ENCODE data around the gene ANP32B.
A peak's percentile ranks its signal among the peaks of the same experiment; 100 is the strongest.
"Not testable (repeated sequence)": the region's sequence is repeated elsewhere in the genome, so short reads cannot be mapped to it uniquely, and the experiment has no call there.

The ANP32B gene

DNA sequence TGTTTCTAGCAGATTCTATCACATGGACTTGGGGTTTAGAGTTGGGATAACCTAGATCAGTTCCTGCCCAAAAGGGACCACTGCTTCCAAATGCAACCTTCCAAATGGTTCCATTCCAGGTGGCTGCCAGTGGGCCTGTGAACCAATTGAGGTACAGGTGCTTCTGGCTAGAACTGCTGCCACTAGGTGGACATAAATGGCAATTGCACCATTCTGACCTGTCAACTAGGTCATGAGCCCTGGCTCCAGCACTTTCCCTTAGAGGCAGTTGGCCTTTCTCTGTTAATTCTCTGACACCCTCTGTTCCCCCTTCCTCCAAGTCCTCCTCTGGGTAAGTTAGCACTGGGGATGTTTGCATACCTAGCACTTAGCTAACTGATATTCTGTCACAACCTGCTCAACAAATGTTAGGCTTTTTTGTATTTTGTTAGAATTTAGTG, 28.6 kb upstream of the ANP32B start:
- Mint-ChIP-seq H3K4me3 (no peak overlapping the region), H3K36me3 (ENCODE audit: low read depth) (no peaks in the 10 kb centered on the region), H3K9me3 (no peaks in the 10 kb centered on the region), H3K4me1 (ENCODE audit: low read depth) (peaks cover 2% of the 10 kb centered on the region), H3K27ac (no peak overlapping the region), H3K27me3 (ENCODE audit: low read depth) (peaks cover 9% of the 10 kb centered on the region)
- DNase-seq (ENCODE audit: low spot score), result peak; percentile 38

DNA sequence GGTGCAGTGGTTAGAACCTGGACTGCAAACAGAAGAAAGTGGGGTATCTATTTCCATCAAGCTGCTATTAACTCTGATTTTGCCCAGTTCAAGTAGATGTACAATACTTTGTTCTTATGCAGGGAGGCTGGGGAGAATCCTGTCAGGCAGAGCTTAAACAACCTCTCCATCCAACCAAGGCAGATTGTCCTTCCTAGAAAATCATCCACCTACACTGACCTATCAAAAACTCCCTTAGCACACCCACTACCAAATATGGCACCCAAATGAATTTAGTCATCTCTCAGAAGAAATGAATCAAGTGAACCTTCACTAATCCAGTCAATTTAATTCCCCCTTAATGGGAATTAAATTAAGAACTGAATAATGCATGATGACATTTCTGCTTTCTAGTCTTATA, 26.8 kb upstream of the ANP32B start:
- no peak overlapping the region for H3K4me3 Mint-ChIP-seq

DNA sequence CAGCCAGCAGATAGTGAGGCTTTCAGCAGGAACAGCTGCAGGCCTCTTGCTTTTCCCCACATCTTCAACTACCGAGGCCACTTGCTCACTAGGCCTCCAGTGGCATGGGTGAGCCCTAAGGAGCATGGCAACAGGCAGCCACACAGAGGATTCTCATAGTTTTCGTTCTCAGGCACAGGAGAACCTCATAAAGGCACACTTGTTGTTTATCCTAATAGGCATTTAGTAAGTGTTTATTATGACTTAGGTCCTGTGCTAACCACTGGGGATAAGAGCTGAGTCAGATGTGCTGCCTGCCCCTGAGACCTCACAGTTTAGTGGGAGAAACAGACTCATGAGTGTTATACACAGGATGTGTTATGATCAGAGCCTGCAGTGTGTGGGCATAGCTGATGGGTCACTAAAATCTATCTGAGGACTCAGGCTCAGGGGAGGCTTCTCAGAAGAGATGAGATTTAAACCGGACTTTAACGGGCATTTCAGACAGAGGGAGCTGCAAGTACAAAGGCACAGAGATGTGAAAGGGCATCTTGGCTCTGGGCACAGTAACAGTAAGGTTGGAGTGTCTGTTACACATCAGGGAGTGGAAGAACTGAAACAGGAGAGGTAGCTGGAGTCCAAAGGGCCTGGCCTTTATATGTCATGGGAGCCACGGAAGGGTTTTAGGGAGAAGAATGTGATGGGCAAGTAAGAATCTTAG, 24.2 kb upstream of the ANP32B start:
- no peak overlapping the region for H3K4me3 Mint-ChIP-seq
- DNase-seq (ENCODE audit: low spot score), result no peak
- peaks cover 7% of the 10 kb centered on the region for H3K4me1 Mint-ChIP-seq (ENCODE audit: low read depth)
- no peaks in the 10 kb centered on the region for H3K36me3 Mint-ChIP-seq (ENCODE audit: low read depth)
- no peak overlapping the region for H3K27ac Mint-ChIP-seq
- no peaks in the 10 kb centered on the region for H3K9me3 Mint-ChIP-seq
- no peaks in the 10 kb centered on the region for H3K27me3 Mint-ChIP-seq (ENCODE audit: low read depth)

More for the DNA sequence above, 26.8 kb upstream of the ANP32B start:
- no peak for DNase-seq (ENCODE audit: low spot score)
- H3K27me3 Mint-ChIP-seq (ENCODE audit: low read depth), result no peaks in the 10 kb centered on the region
- H3K4me1 Mint-ChIP-seq (ENCODE audit: low read depth), result no peaks in the 10 kb centered on the region
- no peaks in the 10 kb centered on the region for H3K36me3 Mint-ChIP-seq (ENCODE audit: low read depth)
- no peak overlapping the region for H3K27ac Mint-ChIP-seq
- H3K9me3 Mint-ChIP-seq, result no peaks in the 10 kb centered on the region

DNA sequence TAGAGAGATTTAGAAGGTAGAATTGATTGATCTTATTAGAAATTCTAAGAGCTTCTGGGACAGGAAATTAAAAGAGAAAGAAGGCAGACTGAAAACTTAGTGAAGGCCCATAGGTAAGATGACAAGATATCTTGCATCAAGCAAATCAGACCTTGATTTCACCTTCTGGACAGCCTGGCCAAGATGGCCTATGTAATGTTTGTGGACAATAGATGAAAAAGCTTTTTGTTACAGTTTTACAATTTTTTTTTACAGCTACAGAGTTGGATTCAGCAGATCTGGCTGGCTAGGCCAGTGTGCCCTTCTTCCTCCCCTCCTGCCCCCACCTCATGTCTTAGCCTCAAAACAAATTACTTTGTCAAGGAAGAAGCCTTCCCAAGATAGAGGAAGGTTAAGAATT, 23.6 kb upstream of the ANP32B start:
- Mint-ChIP-seq H3K36me3 (ENCODE audit: low read depth) (no peaks in the 10 kb centered on the region), H3K4me3 (no peak overlapping the region), H3K4me1 (ENCODE audit: low read depth) (peaks cover 7% of the 10 kb centered on the region), H3K27me3 (ENCODE audit: low read depth) (no peaks in the 10 kb centered on the region), H3K27ac (no peak overlapping the region), H3K9me3 (no peaks in the 10 kb centered on the region)
- DNase-seq (ENCODE audit: low spot score), result no peak

DNA sequence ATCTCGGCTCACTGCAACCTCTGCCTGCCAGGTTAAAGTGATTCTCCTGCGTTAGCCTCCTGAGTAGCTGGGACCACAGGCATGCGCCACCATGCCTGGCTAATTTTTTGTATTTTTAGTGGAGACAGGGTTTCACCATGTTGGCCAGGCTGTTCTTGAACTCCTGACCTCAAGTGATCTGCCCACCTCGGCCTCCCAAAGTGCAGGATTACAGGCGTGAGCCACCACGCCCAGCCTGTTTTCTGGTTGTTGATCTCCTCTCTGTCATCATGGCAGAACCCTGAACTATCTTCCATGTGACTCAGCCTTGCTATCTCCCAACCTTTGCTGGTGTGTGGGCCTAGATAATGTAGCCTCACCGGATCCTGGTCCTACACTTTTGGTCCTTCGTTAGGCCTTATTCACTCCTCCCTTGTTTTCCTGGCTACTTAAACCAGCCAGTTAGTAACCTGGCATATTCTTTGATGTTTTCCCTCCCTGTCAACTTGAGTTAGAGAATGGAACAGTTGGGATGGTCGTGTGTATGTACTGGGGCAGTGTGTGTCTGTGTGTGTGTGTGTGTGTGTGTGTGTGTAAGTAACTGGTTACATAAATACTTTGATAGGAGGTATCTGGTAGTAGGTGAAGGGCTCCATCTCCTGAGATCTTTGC, 22.3 kb upstream of the ANP32B start:
- not testable (repeated sequence) for H3K4me1 Mint-ChIP-seq (ENCODE audit: low read depth); H3K9me3 Mint-ChIP-seq; H3K27ac Mint-ChIP-seq; H3K36me3 Mint-ChIP-seq (ENCODE audit: low read depth); H3K27me3 Mint-ChIP-seq (ENCODE audit: low read depth); DNase-seq (ENCODE audit: low spot score); H3K4me3 Mint-ChIP-seq

DNA sequence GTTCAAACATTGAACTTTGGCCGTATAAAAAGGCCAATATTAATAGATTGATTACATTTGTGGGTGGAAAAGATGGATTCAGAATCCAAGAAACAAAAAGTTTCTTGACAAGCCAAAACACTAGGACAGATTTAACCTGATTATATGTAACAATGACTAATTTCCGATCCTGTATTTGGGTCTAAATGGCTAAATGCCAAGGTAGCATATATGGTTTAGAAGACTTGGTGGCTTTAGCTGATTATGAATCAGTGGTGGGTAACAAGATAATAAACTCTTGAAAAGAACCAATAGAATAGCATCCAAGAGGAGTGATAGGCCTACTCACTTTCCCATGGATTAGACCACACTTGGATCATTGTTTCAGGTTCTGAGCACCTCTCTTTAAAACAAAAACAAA, 21.8 kb upstream of the ANP32B start:
- Mint-ChIP-seq H3K27me3 (ENCODE audit: low read depth) (no peaks in the 10 kb centered on the region), H3K9me3 (no peaks in the 10 kb centered on the region), H3K27ac (no peak overlapping the region), H3K4me1 (ENCODE audit: low read depth) (peaks cover 7% of the 10 kb centered on the region), H3K36me3 (ENCODE audit: low read depth) (no peaks in the 10 kb centered on the region), H3K4me3 (no peak overlapping the region)
- no peak for DNase-seq (ENCODE audit: low spot score)

DNA sequence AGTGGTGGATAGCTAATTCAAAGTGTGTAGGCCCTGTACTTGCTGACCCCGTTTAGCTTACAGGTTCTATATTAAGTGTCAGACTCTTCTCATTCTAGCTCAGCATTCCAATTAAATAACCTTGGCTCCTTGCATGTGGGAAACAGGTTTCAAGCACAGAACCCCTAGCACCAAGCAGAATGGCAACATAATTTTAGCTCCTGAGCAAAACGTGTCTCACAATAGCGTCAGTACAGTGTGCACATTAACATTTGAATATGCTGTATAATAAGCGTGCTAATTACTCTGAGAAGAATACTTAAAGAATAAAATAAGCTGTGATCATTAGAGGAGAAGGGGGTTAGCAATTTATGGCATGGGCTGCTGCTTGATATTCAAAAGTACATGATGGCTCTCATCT, 21.0 kb upstream of the ANP32B start:
- Mint-ChIP-seq H3K4me3 (no peak overlapping the region), H3K4me1 (ENCODE audit: low read depth) (peaks cover 7% of the 10 kb centered on the region), H3K27me3 (ENCODE audit: low read depth) (no peaks in the 10 kb centered on the region), H3K36me3 (ENCODE audit: low read depth) (no peaks in the 10 kb centered on the region), H3K9me3 (no peaks in the 10 kb centered on the region), H3K27ac (no peak overlapping the region)
- no peak for DNase-seq (ENCODE audit: low spot score)

DNA sequence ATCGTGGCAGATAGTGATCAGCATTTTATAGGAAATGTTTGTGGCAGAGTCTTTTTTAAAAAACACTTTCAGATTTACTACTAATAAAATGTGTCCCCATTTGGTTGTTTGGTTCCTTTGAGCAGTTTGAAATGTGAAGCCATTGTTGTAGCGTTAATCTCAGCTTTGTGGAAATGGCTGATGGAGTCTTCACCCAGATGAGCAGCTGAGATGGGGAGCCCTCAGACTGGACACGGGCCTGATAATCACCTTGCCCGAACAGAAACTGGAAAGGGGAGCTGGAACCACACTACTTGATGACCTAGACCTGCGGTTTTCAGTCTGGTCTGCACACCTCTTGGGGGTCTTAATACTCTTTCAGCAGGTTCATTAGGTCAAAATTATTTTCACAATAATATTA, 20.6 kb upstream of the ANP32B start:
- no peak for DNase-seq (ENCODE audit: low spot score)
- no peaks in the 10 kb centered on the region for H3K9me3 Mint-ChIP-seq
- no peaks in the 10 kb centered on the region for H3K27me3 Mint-ChIP-seq (ENCODE audit: low read depth)
- no peaks in the 10 kb centered on the region for H3K36me3 Mint-ChIP-seq (ENCODE audit: low read depth)
- no peak overlapping the region for H3K27ac Mint-ChIP-seq
- H3K4me3 Mint-ChIP-seq, result no peak overlapping the region
- H3K4me1 Mint-ChIP-seq (ENCODE audit: low read depth), result peaks cover 7% of the 10 kb centered on the region

DNA sequence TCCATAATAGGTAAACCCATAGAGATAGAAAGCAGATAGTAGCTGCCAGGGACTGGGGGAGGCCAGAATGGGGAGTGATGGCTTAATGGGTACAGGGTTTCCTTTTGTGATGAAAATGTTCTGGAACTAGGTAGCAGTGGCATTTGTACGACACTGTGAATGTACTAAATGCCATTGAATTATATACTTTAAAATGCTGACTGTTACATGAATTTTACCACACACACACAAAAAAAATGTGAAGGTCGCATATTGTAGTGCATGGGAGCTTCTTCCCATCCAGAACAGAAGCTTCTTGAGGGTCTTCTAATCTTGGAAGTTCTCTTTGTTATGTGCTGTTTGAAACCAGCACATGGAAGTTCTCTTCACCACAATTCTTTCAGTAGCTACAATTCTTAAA, 19.9 kb upstream of the ANP32B start:
- no peaks in the 10 kb centered on the region for H3K9me3 Mint-ChIP-seq
- H3K27me3 Mint-ChIP-seq (ENCODE audit: low read depth), result no peaks in the 10 kb centered on the region
- H3K36me3 Mint-ChIP-seq (ENCODE audit: low read depth), result no peaks in the 10 kb centered on the region
- peaks cover 7% of the 10 kb centered on the region for H3K4me1 Mint-ChIP-seq (ENCODE audit: low read depth)
- DNase-seq (ENCODE audit: low spot score), result no peak
- H3K4me3 Mint-ChIP-seq, result no peak overlapping the region
- H3K27ac Mint-ChIP-seq, result no peak overlapping the region

DNA sequence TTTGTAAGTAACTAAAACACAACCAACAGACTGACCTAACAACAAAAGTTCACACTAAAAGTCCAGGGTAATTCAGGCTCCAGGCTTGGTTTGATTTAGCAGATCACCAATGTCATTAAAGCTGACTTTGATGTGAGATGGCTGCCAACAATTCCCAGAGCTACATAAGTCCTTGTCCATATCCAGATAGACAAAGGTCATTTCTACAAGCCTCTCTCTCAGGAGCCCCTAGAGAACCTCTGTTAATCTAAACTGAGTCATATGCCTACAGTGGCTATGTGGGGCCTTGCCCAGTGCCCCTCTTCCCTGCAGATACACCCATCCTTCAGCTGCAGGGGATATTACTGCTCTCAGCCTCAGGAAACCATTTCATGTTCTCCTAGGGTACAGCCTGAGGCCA, 18.2 kb upstream of the ANP32B start:
- no peak overlapping the region for H3K27ac Mint-ChIP-seq
- no peak overlapping the region for H3K4me3 Mint-ChIP-seq
- no peaks in the 10 kb centered on the region for H3K36me3 Mint-ChIP-seq (ENCODE audit: low read depth)
- H3K27me3 Mint-ChIP-seq (ENCODE audit: low read depth), result no peaks in the 10 kb centered on the region
- no peak for DNase-seq (ENCODE audit: low spot score)
- H3K4me1 Mint-ChIP-seq (ENCODE audit: low read depth), result peaks cover 7% of the 10 kb centered on the region
- no peaks in the 10 kb centered on the region for H3K9me3 Mint-ChIP-seq

DNA sequence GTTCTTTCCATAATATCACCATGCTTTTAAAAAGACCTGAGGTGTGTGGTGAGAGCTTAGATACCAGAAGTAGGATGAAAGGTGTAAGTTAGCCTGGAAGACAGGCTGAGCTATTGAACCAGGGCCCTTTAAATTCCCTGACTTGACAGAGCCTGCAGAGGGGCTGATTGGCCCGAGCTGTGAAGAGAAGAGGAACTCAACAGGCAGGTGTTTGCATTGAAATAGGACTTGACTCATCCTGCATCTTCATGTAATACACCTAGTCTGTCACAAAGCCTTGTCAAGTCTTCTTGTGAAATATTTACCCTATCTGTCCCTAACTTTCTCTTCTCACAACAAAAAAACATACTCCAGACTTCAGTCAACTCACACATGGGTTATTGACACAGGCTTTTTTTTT, 16.6 kb upstream of the ANP32B start:
- peaks cover 7% of the 10 kb centered on the region for H3K4me1 Mint-ChIP-seq (ENCODE audit: low read depth)
- no peak overlapping the region for H3K27ac Mint-ChIP-seq
- no peak for DNase-seq (ENCODE audit: low spot score)
- H3K36me3 Mint-ChIP-seq (ENCODE audit: low read depth), result no peaks in the 10 kb centered on the region
- peaks cover 4% of the 10 kb centered on the region for H3K27me3 Mint-ChIP-seq (ENCODE audit: low read depth)
- H3K4me3 Mint-ChIP-seq, result no peak overlapping the region
- H3K9me3 Mint-ChIP-seq, result no peaks in the 10 kb centered on the region

DNA sequence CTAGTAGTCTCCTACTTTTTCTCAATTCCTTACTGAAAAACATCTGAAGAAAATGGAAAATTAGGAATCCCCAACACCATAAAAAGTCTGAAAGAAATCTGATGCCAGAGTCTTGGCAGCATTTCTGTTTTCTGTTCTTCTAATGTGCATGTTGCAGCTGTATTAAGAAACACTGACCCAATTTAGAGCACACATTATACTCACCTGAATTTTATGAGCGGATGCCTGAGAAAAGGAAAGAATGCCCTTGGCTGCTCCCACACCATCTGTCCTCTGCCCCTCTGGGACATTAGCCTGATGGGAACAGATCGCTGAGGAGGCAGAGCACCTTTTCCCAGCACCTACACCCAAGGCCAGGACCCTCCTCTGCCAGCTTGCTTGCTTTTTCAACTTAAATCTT, 14.1 kb upstream of the ANP32B start:
- Mint-ChIP-seq H3K27ac (no peak overlapping the region), H3K36me3 (ENCODE audit: low read depth) (peaks cover 1% of the 10 kb centered on the region), H3K27me3 (ENCODE audit: low read depth) (peaks cover 16% of the 10 kb centered on the region)

DNA sequence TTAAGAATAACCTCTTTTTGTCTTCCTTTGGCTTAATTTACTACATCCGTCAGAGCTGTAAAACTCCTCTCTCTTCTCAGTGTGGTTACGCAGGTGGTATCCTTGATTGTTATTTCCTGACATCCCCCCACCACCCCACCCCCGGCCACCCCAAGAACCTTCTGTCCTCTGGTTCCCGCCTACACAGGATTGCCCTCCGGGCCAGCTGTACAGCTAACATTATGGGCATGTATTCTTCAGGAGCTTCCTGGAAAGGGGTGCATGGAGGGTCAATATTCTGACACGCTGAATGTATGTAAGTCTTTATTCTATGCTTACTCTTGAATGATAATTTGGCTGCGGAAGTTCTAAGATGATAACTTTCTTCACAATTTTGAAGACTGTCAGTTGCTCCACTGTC, 13.0 kb upstream of the ANP32B start:
- H3K9me3 Mint-ChIP-seq, result peaks cover 1% of the 10 kb centered on the region
- peaks cover 1% of the 10 kb centered on the region for H3K36me3 Mint-ChIP-seq (ENCODE audit: low read depth)
- DNase-seq (ENCODE audit: low spot score), result no peak
- H3K27ac Mint-ChIP-seq, result no peak overlapping the region
- no peak overlapping the region for H3K4me3 Mint-ChIP-seq
- H3K4me1 Mint-ChIP-seq (ENCODE audit: low read depth), result no peaks in the 10 kb centered on the region
- peaks cover 17% of the 10 kb centered on the region for H3K27me3 Mint-ChIP-seq (ENCODE audit: low read depth)

More for the DNA sequence above, 14.1 kb upstream of the ANP32B start:
- DNase-seq (ENCODE audit: low spot score), result no peak
- H3K4me1 Mint-ChIP-seq (ENCODE audit: low read depth), result no peaks in the 10 kb centered on the region
- no peak overlapping the region for H3K4me3 Mint-ChIP-seq
- no peaks in the 10 kb centered on the region for H3K9me3 Mint-ChIP-seq

DNA sequence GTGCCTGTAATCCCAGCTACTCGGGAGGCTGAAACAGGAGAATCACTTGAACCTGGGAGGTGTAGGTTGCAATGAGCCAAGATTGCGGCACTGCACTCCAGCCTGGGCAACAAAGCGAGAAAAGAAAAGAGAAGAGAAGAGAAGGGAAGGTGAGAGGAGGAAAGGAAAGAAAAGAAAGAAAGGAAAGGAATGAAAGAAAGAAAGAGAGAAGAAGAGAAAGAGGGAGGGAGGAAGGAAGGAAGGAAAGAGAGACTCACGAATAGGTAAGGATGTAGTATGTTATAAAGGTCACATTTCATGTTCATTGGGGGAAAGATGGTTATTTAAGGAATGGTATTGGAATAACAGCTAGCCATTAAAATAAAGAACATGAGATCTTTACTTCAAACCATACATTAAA, 10.4 kb upstream of the ANP32B start:
- H3K36me3 Mint-ChIP-seq (ENCODE audit: low read depth), result peaks cover 1% of the 10 kb centered on the region
- H3K27me3 Mint-ChIP-seq (ENCODE audit: low read depth), result peaks cover 18% of the 10 kb centered on the region
- H3K4me1 Mint-ChIP-seq (ENCODE audit: low read depth), result no peaks in the 10 kb centered on the region
- peaks cover 3% of the 10 kb centered on the region for H3K9me3 Mint-ChIP-seq
- H3K27ac Mint-ChIP-seq, result no peak overlapping the region
- H3K4me3 Mint-ChIP-seq, result no peak overlapping the region
- no peak for DNase-seq (ENCODE audit: low spot score)

DNA sequence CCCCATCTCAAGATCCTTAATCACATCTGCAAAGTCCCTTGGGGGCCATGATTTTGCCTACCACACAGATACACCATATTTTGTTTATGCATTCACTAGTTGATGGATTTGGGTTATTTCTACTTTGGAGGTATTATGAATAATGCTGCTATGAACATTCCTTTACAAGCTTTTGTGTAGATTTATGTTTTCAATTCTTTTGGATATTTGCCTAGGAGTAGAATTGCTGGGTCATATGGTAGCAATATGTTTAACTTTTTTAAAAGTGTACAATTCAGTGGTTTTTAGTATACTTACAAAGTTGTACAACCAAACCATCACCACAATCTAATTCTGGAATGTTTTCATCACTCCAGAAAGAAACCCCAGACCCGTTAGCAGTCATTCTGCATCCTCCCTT, 7.8 kb upstream of the ANP32B start:
- Mint-ChIP-seq H3K27me3 (ENCODE audit: low read depth) (peaks cover 18% of the 10 kb centered on the region), H3K27ac (no peak overlapping the region), H3K36me3 (ENCODE audit: low read depth) (peaks cover 1% of the 10 kb centered on the region), H3K9me3 (peaks cover 3% of the 10 kb centered on the region), H3K4me3 (no peak overlapping the region), H3K4me1 (ENCODE audit: low read depth) (peaks cover 4% of the 10 kb centered on the region)
- no peak for DNase-seq (ENCODE audit: low spot score)

All from T-helper 2 cell treated with Interferon-gamma antibody and Interleukin-4, amounts not matched to agents 5 μg/mL and 100 μg/mL, for 36 hours (primary cell).